ENCODE measurements around the gene LDAH.

Gene LDAH

DNA sequence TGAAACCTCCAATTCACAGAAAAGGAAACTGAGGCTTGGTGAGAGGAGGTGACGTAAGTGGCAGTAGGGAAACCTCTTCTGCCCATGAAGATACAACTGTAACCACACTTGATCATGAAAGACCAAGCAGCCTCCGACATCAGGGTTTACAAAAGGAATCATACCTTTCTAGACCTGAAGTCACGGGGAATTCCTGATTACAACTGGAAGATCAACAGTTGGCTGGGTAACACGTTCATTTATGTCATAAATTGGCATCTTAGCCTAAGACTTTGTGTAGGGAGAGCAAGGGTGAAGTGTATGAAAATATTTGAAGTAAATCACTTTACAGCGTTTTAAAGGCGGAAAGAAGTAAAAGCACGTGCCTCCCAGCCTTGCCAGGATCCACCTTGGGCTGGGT, 172.9 kb downstream of the LDAH start:
- no peak for DNase-seq

DNA sequence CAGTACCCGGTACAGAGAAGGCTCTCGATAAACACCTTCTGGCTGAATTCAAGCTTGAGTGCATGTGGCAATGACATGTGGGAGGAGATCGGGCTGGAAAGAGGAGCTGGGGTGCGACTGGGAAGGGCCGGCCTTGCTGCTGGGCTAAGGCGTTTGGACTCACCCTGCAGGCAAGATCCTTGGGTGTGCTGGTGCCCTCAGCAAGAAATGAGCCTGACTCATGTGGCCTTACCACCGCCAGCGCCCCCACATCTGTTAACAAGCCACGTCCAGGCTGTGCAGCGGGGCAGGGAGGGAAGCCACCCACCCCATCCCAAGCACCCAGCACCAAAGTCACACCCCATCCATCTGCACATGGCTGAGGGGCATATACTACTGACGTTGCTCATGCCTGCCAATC, 173.3 kb downstream of the LDAH start:
- DNase-seq: no peak

GRCh38 chr2:20648831-20649230, 174.1 kb downstream of the LDAH start:
- no peak for DNase-seq

DNA sequence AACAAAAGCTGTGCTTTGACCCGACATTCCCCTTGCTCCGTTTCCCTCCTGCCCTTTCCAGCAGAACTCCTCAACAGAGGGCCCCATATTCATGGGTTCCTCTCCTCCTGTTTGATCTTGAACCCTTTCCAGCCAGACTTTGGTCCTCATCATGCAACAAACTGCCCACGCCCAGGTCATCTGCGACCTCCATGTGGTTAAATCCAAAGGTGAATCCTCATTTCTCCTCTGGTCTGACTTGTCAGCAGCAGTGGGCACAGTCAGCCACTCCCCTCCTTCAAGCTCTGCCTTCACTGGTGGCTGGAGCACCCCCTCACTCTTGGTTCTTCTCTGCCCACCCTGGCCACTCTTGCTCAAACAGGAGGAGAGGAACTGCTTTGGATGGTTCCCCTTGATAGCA, 174.7 kb downstream of the LDAH start:
- DNase-seq: no peak

DNA sequence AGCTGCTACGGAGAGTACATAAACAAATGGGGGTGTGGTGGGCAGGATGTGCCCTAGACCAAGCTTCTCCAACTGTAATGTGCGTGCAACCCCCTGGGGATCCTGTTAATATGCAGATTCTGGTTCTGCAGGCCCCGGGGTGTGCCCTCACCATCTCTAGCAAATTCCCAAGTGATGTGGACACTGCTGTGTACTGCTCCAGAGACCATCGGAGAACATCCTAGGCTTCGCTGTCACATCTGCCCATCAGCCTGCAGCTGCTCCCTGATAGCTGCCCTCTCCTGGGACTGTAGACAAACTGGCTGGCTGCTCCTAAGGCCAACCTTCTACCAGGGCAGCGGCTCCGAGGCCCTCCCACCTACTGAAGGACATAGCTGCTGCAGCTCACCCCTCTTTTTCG, 175.2 kb downstream of the LDAH start:
- no peak for DNase-seq

GRCh38 chr2:20647211-20647610, 175.7 kb downstream of the LDAH start:
- no peak for DNase-seq

DNA sequence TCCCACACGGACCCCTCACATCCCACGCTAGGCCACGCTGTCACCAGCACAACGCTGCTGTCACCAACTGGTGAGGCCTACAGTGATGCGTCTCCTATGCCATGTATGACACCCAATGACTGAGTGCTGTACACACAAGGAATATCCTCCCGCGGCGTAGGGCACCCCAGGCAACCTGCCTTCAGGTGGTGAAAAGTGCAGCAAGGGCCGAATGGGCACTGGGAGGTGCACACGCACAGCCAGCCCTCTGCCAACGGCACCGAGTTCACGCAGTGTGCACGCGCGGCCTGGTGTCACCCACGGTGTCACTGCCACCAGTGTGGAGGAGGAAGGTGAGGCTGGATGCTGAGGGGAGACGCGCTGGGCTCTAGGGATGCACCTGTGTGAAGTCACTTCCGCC, 176.5 kb downstream of the LDAH start:
- no peak for DNase-seq

- DNase-seq: no peak
Measured at GRCh38 chr2:20645761-20646160, 177.1 kb downstream of the LDAH start.

GRCh38 chr2:20645301-20645701, 177.6 kb downstream of the LDAH start:
- no peak for DNase-seq

DNA sequence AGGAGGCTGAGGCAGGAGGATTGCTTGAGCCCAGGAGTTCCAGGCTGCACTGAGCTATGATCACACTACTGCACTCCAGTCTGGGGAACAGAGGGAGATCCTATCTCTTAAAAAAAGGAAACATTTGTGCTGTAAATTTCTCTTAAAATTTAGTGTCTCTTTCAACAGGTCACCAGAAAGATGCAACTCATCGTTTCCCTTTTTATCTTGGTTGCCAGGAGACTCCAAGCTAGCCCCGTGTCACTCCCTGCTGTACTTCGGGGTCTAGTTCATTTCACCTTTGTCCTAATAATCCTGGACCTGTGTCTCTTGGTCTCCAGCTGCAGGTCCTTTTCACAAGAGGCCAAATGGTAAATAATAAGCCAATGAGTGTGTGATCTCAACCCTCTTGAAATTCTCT, 179.1 kb downstream of the LDAH start:
- DNase-seq: no peak

GRCh38 chr2:20643060-20643459, 179.8 kb downstream of the LDAH start:
- DNase-seq: no peak

DNA sequence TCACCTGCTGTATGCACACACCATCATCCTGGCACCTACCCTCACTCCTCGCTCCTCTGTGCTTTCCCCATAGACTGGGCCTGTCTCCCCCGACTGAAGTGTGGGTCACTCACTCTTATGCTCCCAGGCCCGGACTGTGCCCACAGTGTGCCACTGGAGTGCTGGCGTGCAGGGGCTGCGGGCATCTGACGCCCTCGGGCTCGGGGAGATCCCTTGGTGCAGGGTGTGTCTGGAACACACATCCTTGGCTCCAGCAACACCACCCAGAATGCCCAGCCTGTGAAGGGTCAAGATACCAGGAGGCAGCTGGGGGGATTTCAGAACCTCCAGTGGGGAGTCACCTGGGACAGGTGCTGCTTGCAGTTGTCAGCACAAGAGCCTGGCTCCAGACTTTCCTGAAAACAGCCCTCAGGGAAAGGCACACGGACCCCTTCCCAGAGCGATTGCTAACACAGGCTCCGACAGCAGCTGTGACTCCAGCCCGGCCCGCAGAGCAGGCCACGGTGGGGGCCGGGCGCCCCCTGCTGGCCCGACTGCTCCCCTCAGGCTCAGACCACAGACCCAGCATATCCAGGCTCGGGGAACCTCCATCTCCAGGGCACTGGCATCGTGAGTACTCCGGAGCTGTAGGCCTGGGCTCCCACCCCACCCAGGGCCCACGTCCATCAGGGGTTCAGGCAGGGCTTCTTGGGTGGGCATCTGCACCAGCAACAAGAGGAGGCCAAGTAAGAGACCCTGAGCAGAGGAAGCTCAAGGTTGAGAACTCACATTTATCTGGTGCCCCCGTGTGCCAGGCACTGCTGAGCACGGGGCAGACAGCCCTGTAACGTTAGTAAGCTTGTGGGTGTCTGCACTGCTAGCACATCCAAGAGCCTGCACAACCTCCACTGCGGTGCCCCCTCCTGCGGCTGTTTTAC, 180.6 kb downstream of the LDAH start:
- peak; percentile 76 for DNase-seq

- no peak for DNase-seq
Measured at GRCh38 chr2:20641123-20641985, 181.5 kb downstream of the LDAH start.

- no peak for DNase-seq
Measured at GRCh38 chr2:20640411-20641122, 182.3 kb downstream of the LDAH start.

DNA sequence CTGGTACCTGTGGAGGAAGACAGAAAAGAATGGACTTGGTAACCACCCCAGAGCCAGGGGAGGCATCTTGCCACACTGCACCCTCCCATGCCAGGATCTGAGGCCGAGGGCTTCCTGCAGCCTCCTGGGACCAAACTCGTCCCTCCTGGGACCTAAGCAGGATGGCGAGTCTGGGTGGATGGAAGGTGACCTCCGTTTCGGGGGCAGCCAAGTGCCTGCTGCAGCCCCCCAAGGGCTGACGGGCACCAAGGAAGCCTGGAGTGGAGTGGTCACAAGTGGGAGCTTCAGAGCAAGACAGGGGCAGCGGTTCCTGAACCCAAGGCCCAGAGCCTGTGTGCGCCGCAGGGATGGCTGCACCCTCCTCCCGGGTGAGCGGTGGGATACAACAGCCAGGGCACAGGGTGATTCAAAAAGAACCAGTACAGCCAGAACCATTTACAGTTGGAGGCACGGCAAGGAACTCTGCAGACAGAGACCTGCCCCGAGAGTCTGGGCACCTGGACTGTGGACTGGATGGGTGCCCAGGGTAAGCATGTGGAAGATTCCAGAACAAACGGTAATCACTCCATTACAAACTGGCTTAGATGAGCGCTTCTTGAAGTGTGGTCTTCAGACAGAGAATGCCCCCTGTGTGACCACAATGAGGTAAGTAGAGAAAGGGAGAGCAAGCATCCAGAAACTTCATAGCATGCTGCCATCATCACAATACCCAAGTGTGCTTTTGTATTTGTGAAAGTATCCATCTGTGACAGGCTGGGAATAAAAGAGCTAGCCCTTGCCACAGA, 184.1 kb downstream of the LDAH start:
- no peak for DNase-seq

GRCh38 chr2:20638014-20638413, 184.9 kb downstream of the LDAH start:
- no peak for DNase-seq

DNA sequence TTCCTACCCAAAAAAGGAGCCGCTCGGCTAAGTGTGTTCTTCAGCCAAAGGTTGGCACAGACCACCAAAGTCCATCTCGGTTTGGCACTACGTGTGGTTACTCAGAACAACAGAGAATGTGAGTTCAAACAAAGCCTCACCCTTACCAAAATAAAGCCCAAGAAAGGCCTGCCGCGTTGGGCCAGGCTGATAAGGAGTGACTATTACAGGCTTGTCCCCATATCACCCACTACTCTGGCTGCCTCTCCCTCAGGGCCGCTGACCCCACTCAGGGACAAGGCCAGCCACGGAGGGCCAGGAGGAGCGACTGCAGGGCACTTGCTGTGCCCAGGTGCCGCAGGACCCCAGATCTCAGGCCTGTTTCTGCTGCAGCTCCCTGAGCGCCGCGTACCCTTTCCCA, 185.8 kb downstream of the LDAH start:
- no peak for DNase-seq

DNA sequence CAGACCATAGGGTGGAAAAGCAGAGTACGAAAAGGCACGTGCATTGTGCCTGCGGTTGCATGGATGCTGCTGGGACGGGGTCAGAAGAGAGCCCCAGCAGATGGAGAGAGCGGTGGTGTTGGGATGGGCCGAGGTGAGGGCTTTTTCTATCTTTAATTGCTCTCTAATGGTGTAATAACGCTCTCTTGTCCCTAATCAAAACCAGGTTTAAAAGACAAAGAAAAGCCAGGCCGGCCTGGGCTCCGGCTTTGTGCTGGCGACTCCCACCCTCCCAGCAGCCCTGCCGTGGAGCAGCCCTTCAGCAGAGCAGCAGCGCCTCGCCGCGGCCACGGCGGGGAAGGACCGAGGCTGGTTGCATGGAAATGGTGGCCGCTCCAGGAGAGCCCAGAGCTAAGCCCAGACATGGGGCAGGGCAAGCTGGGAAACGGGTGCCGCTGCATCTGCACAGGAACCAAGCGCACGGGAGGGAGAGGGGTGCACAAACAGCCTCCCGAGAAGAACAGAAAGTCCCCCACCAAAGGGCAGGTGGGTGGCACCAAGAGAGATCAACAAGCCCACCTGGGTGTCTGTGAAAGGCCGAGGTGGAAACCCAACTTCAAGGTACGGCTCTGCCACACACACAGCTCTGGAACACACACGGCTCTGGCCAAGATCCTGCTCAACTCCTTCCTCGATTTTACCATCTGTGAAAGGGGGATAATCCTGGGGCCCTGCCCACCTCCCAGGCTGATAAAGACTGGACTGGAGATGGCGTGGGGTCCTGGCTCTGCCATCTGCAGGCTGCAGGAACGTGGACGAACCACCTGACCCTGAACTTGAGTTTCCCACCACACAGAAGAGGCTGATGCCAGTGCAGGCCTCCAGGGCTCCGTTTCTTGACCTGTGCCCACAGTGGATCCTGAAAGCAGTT, 187.0 kb downstream of the LDAH start:
- DNase-seq: peak; percentile 46

DNA sequence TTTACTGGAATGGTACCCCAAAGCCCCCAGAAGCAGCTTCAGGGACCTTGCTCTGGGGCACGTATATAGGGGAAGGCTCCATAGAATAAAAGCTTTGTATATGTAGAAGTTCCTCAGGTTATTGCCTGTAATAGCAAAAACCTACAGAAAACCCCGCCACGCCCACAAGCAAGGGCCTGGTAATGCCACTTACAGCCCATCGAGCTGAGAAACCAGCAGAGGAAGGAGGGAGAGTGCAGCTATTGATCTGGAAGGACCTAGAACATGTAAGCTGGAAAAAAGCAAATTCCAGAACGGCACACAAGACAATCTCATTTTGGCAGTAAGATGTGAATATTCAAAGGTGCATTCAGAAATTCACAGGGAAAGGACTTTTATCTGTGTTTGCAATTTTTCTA, 187.8 kb downstream of the LDAH start:
- no peak for DNase-seq

DNA sequence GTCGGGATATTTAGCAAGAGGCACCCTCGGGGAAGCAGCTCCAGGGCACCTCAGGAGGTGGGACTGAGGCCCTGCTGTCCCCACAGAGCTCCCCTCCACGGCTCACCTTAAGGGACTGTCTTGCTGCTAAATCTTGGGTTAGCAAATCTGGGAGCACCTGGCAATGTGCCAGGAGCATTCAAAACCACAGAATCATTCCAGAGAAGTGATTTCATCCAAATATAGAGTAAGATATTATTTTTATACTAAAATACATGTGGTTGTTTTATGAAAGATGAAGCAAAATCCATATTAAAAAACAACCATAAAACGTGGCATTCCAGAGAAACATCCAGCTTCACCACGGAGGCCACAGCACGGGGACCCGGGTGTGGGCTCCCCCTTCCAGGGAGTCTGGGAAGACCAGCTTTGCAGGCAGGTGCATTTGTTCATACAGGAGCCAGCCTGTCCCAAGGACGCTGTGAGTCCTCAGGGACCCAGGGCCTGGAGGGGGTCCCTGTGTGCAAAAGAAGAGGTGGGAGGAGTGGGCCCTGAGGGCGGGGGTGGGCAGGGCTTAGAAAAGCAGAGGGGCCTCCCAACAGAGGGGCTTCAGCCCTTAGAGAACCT, 188.3 kb downstream of the LDAH start:
- no peak for DNase-seq
